GM12878 (cell line): ENCODE results near the gene COL4A4. TPM values are rescaled to one million over a fixed set of nuclear protein-coding genes. Genes with fewer than 3 reads are reported as not detected.

Experiments
- ATAC-seq: fragments of 200-7000 bp; cut with Tn5 transposase; 3 replicates; pipeline ENCODE4 v1.9.1; 2020; ENCODE audit warnings: mild to moderate bottlenecking, moderate library complexity
- BruUV-seq: library from RNA; stranded (reverse); fragments of 400-500 nt; replicated peaks from 2 replicates; lab custom pipeline; 2021; lab: Mats Ljungman, UMichigan
- CTCF ChIA-PET: fragments of 300-600 bp; sonication (Branson Sonifier 250); formaldehyde crosslinking; extraction: SDS; loops from one replicate; lab custom pipeline; 2021; ENCODE audit warnings: inconsistent platforms; lab: Yijun Ruan, JAX
- POLR2A ChIA-PET: fragments of 350-600 bp; formaldehyde crosslinking; extraction: SDS; loops from one replicate; lab custom pipeline; 2021; ENCODE audit warnings: inconsistent platforms; lab: Charles Lee
- RAD21 ChIA-PET: fragments of 300-600 bp; sonication (Branson Sonifier 250); formaldehyde crosslinking; loops from one replicate; lab custom pipeline; 2023; ENCODE audit warnings: antibody characterized with exemption; ENCODE audit not compliant: unreplicated experiment; lab: Charles Lee
- SMC1A ChIA-PET: fragments of 300-600 bp; sonication (Branson Sonifier 250); formaldehyde crosslinking; loops from one replicate; lab custom pipeline; 2023; ENCODE audit not compliant: unreplicated experiment, uncharacterized antibody; lab: Charles Lee
- DNase-seq: peaks from one replicate; pipeline ENCODE4 v3.0.0-alpha.2; 2011; ENCODE audit warnings: low read depth, low spot score
- FAIRE-seq: peaks from 3 replicates; lab custom pipeline; 2011; peaks lifted over from hg19 to GRCh38; lab: Jason Lieb, UNC
- H2AFZ ChIP-seq: 2 replicates; pipeline ENCODE4 v1.6.0; 2011; ENCODE audit warnings: low read depth, low read length, control low read depth; ENCODE audit not compliant: control insufficient read depth
- H3K27ac ChIP-seq: 2 replicates; pipeline ENCODE4 v1.5.1; 2011; ENCODE audit warnings: control low read depth; ENCODE audit not compliant: control insufficient read depth, insufficient read depth
- H3K27me3 ChIP-seq, 2 experiments: replicated peaks in 1 of 2; 2 replicates each; pipeline versions ENCODE4 v1.6.0 to v1.6.1; 2011; ENCODE audit warnings: low read length in 1 of 2; ENCODE audit not compliant: control insufficient read depth in 2 of 2, insufficient read depth in 2 of 2
- H3K36me3 ChIP-seq, 2 experiments: 2 replicates each; pipeline ENCODE4 v1.5.1; 2011; ENCODE audit warnings: low read length in 1 of 2; ENCODE audit not compliant: control insufficient read depth in 2 of 2, insufficient read depth in 2 of 2
- H3K4me1 ChIP-seq: 2 replicates; pipeline ENCODE4 v1.6.1; 2011; ENCODE audit warnings: mild to moderate bottlenecking, low read length, moderate library complexity, mixed read lengths; ENCODE audit not compliant: control insufficient read depth, insufficient read depth
- H3K4me2 ChIP-seq: 2 replicates; pipeline ENCODE4 v1.6.0; 2011; ENCODE audit warnings: control low read depth; ENCODE audit not compliant: control insufficient read depth, insufficient read depth
- H3K4me3 ChIP-seq: fragments of 200-600 bp; sonication (generic); 2 replicates; pipeline ENCODE4 v1.5.1; 2016
- H3K79me2 ChIP-seq: 2 replicates; pipeline ENCODE4 v1.6.0; 2011; ENCODE audit warnings: low read length; ENCODE audit not compliant: control insufficient read depth, insufficient read depth
- H3K9ac ChIP-seq: 2 replicates; pipeline ENCODE4 v1.8.0; 2011; ENCODE audit warnings: low read length, control low read depth, mixed read lengths; ENCODE audit not compliant: control insufficient read depth, insufficient read depth
- H3K9me3 ChIP-seq: replicated peaks from 3 replicates; pipeline ENCODE4 v1.5.1; 2011; ENCODE audit warnings: mild to moderate bottlenecking, low read length; ENCODE audit not compliant: control insufficient read depth, insufficient read depth
- H4K20me1 ChIP-seq: 2 replicates; pipeline ENCODE4 v1.6.0; 2011; ENCODE audit not compliant: control insufficient read depth, insufficient read depth
- JUNB ChIP-seq: IDR thresholded peaks from 2 replicates; pipeline ENCODE4 v1.6.1; 2016; ENCODE audit warnings: antibody characterized with exemption, mild to moderate bottlenecking
- RUNX3 ChIP-seq: IDR thresholded peaks from 2 replicates; pipeline ENCODE4 v1.6.1; 2012; ENCODE audit warnings: low read length, inconsistent platforms
- WGBS: methylation state at CpG from one replicate; pipeline ENCODE4 v1.1.6; 2016; ENCODE audit warnings: low lambda C conversion rate; ENCODE audit not compliant: insufficient replicate concordance, insufficient coverage; ENCODE audit errors: missing lambda C conversion rate; 5-methylcytosine and 5-hydroxymethylcytosine counted together
- in situ Hi-C: fragments of 300-500 bp; cut with MboI; formaldehyde crosslinking; loops from 9 replicates; pipeline ENCODE4 v1.14.3; 2018; ENCODE audit warnings: mixed read lengths
- intact Hi-C: fragments of 100-400 bp; cut with micrococcal nuclease; formaldehyde crosslinking; loops from one replicate; pipeline ENCODE4 v1.14.2; 2022; ENCODE audit not compliant: unreplicated experiment
- polyA plus RNA-seq, 11 experiments: library from polyadenylated mRNA; depleted of rRNA in 4 of 11; unstranded in 6 of 11; stranded (reverse) in 5 of 11; fragments of >200 nt; fragmentation: Nextera tagmentation in 4 of 11; fragmentation: Illumina TruSeq in 1 of 11; extraction: Ambion mirVana in 4 of 11; extraction: Trizol in 1 of 11; gene quantifications; 1 replicate in 1 of 11; 2 replicates in 10 of 11; pipeline versions ENCODE4 v1.2.1 to v1.2.3, GENCODE V29; 2011 to 2016; ENCODE audit warnings: inconsistent platforms in 2 of 11, missing spikeins in 2 of 11, low read depth in 1 of 11
- total RNA-seq, 4 experiments: library from RNA; depleted of rRNA in 3 of 4; stranded (reverse); fragments of >200 nt in 3 of 4; fragmentation: Illumina TruSeq in 1 of 4; extraction: Trizol in 1 of 4; gene quantifications; 2 replicates each; pipeline versions ENCODE4 v1.2.1 to v1.2.3, GENCODE V29; 2013 to 2021
- TF ChIP-seq, protein P1 (sequence below): IDR thresholded peaks from 2 replicates; pipeline ENCODE4 v1.6.1; 2011; ENCODE audit warnings: low read depth, low read length, improper control_type of control experiment, borderline replicate concordance
- TF ChIP-seq, protein P2 (sequence below): IDR thresholded peaks from 2 replicates; pipeline ENCODE4 v1.6.1; 2012; ENCODE audit warnings: low read depth, low read length, improper control_type of control experiment
- TF ChIP-seq, protein P3 (sequence below): IDR thresholded peaks from 2 replicates; pipeline ENCODE4 v1.6.1; 2012; ENCODE audit warnings: low read depth, low read length, improper control_type of control experiment
- TF ChIP-seq, protein P4 (sequence below): fragments of 450-650 bp; conservative IDR thresholded peaks from 2 replicates; pipeline ENCODE4 v1.6.1; 2017; ENCODE audit warnings: mild to moderate bottlenecking, moderate library complexity

The COL4A4 gene
- total and polyA plus RNA-seq, 10 of the 15 experiments (the other 5 are each of a cell fraction or from before 2014, with no cell fraction given) = 0.19 to 4.0 (median 2.1) TPM

DNA sequence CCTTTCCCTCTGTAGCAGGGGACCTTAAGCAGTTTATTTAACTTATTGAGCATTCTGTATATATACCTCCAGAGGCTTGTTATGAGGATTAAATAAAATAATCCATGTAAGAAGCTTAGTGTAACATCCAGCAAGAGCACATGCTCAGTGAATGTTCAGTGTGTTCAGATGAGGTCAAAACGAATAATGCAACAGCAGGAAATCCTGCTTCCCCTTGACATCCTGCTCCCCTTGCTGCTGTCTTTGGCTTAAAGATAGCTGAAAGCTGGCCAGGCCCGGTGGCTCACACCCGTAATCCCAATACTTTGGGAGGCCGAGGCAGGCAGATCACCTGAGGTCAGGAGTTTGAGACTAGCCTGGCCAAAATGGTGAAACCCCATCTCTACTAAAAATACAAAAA is 68.7 kb downstream of the COL4A4 start (continued):
- TF ChIP-seq, protein P1, sequence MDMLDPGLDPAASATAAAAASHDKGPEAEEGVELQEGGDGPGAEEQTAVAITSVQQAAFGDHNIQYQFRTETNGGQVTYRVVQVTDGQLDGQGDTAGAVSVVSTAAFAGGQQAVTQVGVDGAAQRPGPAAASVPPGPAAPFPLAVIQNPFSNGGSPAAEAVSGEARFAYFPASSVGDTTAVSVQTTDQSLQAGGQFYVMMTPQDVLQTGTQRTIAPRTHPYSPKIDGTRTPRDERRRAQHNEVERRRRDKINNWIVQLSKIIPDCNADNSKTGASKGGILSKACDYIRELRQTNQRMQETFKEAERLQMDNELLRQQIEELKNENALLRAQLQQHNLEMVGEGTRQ = no peak
- TF ChIP-seq, protein P2, sequence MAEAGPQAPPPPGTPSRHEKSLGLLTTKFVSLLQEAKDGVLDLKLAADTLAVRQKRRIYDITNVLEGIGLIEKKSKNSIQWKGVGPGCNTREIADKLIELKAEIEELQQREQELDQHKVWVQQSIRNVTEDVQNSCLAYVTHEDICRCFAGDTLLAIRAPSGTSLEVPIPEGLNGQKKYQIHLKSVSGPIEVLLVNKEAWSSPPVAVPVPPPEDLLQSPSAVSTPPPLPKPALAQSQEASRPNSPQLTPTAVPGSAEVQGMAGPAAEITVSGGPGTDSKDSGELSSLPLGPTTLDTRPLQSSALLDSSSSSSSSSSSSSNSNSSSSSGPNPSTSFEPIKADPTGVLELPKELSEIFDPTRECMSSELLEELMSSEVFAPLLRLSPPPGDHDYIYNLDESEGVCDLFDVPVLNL = no peak

DNA sequence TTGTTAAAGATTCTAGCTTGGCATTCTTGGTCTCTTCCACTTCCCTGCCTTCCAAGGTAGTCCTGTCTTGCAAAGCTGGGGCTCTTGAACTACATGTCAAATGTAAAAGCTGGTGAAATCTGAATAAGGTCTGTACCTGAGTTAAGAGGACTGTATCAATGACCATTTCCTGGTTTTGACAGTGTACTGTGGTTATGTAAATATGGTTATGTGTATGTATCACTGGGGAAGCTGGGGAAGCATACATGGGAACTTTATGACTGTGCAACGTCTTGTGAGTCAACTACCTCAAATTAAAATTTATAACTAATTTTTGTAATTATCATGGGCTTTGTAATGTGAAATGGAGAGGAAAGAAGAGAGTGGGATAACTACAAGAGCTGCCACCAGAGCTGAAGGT is 81.7 kb downstream of the COL4A4 start:
- Histone ChIP-seq H3K27me3 (no peaks in the 10 kb centered on the region), H3K9me3 (no peaks in the 10 kb centered on the region), H2AFZ (no peak overlapping the region; the same call in none of the 2 replicates), H3K79me2 (no peaks in the 10 kb centered on the region), H3K4me2 (no peak overlapping the region), H3K4me1 (peaks cover 7% of the 10 kb centered on the region; the same call in 1 of the 2 replicates), H3K36me3 (no peaks in the 10 kb centered on the region; a peak in 1 of 4 replicates), H3K4me3 (no peak overlapping the region), H3K9ac (no peak overlapping the region), H3K27ac (no peak overlapping the region), H4K20me1 (no peaks in the 10 kb centered on the region)
- DNase-seq = no peak
- 5% methylated on average over 1 of the region's 1 CpG for WGBS
- ChIA-PET POLR2A (no interaction called here), CTCF (no interaction called here), SMC1A (no interaction called here), RAD21 (no interaction called here)
- peak; percentile 48; the same call in 1 of the 2 replicates for TF ChIP-seq JUNB
- TF ChIP-seq, protein P3, sequence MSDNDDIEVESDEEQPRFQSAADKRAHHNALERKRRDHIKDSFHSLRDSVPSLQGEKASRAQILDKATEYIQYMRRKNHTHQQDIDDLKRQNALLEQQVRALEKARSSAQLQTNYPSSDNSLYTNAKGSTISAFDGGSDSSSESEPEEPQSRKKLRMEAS = no peak
- TF ChIP-seq, protein P4, sequence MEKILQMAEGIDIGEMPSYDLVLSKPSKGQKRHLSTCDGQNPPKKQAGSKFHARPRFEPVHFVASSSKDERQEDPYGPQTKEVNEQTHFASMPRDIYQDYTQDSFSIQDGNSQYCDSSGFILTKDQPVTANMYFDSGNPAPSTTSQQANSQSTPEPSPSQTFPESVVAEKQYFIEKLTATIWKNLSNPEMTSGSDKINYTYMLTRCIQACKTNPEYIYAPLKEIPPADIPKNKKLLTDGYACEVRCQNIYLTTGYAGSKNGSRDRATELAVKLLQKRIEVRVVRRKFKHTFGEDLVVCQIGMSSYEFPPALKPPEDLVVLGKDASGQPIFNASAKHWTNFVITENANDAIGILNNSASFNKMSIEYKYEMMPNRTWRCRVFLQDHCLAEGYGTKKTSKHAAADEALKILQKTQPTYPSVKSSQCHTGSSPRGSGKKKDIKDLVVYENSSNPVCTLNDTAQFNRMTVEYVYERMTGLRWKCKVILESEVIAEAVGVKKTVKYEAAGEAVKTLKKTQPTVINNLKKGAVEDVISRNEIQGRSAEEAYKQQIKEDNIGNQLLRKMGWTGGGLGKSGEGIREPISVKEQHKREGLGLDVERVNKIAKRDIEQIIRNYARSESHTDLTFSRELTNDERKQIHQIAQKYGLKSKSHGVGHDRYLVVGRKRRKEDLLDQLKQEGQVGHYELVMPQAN = no peak
- TF ChIP-seq RUNX3 = peak; percentile 66
- FAIRE-seq = no peak
- BruUV-seq = no TSS peak
- in situ Hi-C loops = no loop called here
- peak; percentile 70 for ATAC-seq
- intact Hi-C loops = no loop called here
